Activated CD4-positive, CD25-positive, alpha-beta regulatory T cell treated with anti-CD3 and anti-CD28 coated beads, Interleukin-2, amount 50 U/mL, for 72 hours (primary cell): ENCODE results near the gene TEDC2.
A peak's percentile ranks its signal among the peaks of the same experiment; 100 is the strongest.
"Not testable (repeated sequence)": the region's sequence is repeated elsewhere in the genome, so short reads cannot be mapped to it uniquely, and the experiment has no call there.

Experiments
- DNase-seq: peaks from one replicate; pipeline ENCODE4 v3.0.0; 2021

Gene TEDC2

GRCh38 chr16:2459647-2460390, at the start of gene TEDC2:
TSS of gene TEDC2 (plus strand) at chr16:2460109. CDS start at chr16:2460145, 36 bp downstream.
- peak; percentile 98 for DNase-seq

GRCh38 chr16:2415085-2415484, 44.8 kb upstream of the TEDC2 start:
- no peak for DNase-seq

- no peak for DNase-seq
Observed at GRCh38 chr16:2420035-2420434, 39.9 kb upstream of the TEDC2 start.

GRCh38 chr16:2422123-2422867, 37.6 kb upstream of the TEDC2 start:
- no peak for DNase-seq

GRCh38 chr16:2424061-2425007, 35.6 kb upstream of the TEDC2 start:
- no peak for DNase-seq

- no peak for DNase-seq
Observed at GRCh38 chr16:2425008-2425518, 34.8 kb upstream of the TEDC2 start.

- no peak for DNase-seq
Observed at GRCh38 chr16:2425825-2426430, 34.0 kb upstream of the TEDC2 start.

GRCh38 chr16:2426941-2427361, 33.0 kb upstream of the TEDC2 start:
- no peak for DNase-seq

- no peak for DNase-seq
Observed at GRCh38 chr16:2427526-2427925, 32.4 kb upstream of the TEDC2 start.

GRCh38 chr16:2428051-2428783, 31.7 kb upstream of the TEDC2 start:
- no peak for DNase-seq

GRCh38 chr16:2428784-2429033, 31.2 kb upstream of the TEDC2 start:
- DNase-seq, result no peak

GRCh38 chr16:2429034-2429770, 30.7 kb upstream of the TEDC2 start, which contains the start of gene CCNF:
TSS of gene CCNF (plus strand) at chr16:2429447. CDS start at chr16:2429482, 35 bp downstream.
- DNase-seq, result peak; percentile 95

- DNase-seq, result no peak
Observed at GRCh38 chr16:2429771-2430663, 29.9 kb upstream of the TEDC2 start.

GRCh38 chr16:2432286-2432685, 27.6 kb upstream of the TEDC2 start:
- DNase-seq, result no peak

GRCh38 chr16:2432801-2433505, 27.0 kb upstream of the TEDC2 start:
- DNase-seq, result no peak

GRCh38 chr16:2435236-2435635, 24.7 kb upstream of the TEDC2 start:
- DNase-seq, result not testable (repeated sequence)

- DNase-seq, result no peak
Observed at GRCh38 chr16:2436110-2436509, 23.8 kb upstream of the TEDC2 start.

- DNase-seq, result no peak
Observed at GRCh38 chr16:2437032-2437790, 22.7 kb upstream of the TEDC2 start.

- no peak for DNase-seq
Observed at GRCh38 chr16:2438121-2438520, 21.8 kb upstream of the TEDC2 start.
